Measurements from ENCODE around the gene EMP3.
"Not testable (repeated sequence)": the region's sequence is repeated elsewhere in the genome, so short reads cannot be mapped to it uniquely, and the experiment has no call there.

Gene EMP3

DNA sequence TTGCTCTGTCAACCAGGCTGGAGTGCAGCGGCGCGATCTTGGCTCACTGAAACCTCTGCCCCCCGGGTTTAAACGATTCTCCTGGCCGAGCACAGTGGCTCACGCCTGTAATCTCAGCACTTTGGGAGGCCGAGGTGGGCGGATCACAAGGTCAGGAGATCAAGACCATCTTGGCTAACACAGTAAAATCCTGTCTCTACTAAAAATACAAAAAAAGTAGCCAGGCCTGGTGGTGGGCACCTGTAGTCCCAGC lies 7.7 kb upstream of the EMP3 start:
- not testable (repeated sequence) for DNase-seq (ENCODE audit: low read depth, low spot score)

DNA sequence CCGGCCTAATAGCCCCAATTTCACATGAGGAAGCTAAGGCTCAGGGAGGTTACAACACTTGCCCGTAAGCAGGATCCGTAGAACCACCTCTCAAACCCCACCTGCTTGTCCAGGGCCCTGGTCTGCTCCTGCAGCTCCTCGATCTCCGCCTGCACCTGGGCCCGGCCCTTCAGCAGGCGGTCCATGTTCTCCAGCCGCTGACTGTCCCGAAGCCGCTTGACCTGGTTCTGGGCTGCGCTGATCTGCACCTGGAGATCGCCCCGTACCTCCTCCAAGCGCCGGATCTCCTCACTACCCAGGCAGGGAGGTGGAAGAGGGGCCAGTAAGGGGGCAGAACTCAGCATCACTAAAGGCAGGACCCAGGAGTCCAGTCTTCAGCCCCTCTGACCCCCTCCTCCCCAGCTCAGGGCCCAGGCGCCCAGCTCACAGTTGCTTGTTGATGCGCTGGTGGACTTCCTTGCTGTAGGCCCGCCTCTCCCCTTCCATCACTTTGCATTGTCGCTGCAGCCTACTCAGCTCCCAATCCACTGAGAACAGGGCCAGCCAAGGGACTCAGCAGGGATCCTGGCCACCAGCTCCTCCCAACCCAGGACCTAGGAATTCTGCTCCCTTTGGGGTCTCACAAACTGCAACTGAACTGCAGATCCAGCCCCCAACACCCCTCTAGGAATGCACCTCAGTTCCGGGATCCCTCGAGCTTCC lies 6.9 kb upstream of the EMP3 start:
- DNase-seq (ENCODE audit: low read depth, low spot score), result no peak

GRCh38 chr19:48319647-48320541 lies 5.5 kb upstream of the EMP3 start:
- peak; percentile 69 for DNase-seq (ENCODE audit: low read depth, low spot score)

DNA sequence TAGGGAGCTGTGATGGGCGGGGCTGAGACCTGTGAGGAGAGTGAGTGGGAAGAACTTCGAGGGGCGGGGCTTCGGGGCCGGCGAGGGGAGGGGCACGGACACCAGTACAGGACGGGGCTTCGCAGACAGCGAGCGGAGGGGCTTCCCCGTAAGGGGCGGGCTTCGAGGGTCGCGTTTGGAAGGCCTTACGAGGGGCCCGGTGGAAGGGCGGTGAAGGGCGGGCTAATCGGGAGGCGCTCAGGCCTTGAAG lies 4.1 kb upstream of the EMP3 start:
- peak; percentile 70 for DNase-seq (ENCODE audit: low read depth, low spot score)

- DNase-seq (ENCODE audit: low read depth, low spot score), result peak; percentile 93
Observed at GRCh38 chr19:48321622-48322591, 3.4 kb upstream of the EMP3 start.

DNA sequence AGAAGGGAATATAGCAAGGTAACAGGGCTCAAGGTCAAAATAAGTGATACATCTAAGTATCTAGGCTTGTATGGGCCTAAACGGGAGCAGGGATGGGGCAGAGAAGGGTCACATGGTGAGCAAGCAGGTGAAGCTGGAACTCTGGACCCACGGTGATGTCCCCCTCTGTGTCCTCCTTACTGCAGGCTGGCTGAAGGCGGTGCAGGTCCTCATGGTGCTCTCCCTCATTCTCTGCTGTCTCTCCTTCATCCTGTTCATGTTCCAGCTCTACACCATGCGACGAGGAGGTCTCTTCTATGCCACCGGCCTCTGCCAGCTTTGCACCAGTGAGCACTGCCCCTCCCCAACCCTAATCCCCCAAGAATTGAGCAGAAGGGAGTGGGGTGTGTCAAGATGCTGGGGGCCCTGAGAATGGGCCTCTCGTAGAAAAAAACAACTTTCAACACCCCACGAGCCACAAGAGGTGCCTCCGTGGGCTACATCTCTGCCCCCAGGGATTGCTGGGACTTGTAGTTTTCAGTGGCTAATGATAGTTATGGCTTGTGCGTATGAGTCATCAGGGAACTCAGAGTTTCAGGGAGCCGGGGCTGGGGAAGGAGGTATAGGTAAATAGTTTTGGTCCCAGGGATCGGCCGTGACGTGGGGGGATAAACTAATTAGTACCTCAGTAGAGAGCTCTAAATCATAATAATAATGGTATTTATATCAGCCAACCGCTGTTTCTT lies 4.0 kb downstream of the EMP3 start:
- DNase-seq (ENCODE audit: low read depth, low spot score), result no peak

- DNase-seq (ENCODE audit: low read depth, low spot score), result no peak
Observed at GRCh38 chr19:48330012-48330681, 4.8 kb downstream of the EMP3 start.

GRCh38 chr19:48332351-48332661 lies 7.0 kb downstream of the EMP3 start:
- DNase-seq (ENCODE audit: low read depth, low spot score), result no peak

GRCh38 chr19:48332662-48333466 lies 7.5 kb downstream of the EMP3 start:
- DNase-seq (ENCODE audit: low read depth, low spot score), result peak; percentile 94

GRCh38 chr19:48333467-48334384 lies 8.4 kb downstream of the EMP3 start:
- peak; percentile 80 for DNase-seq (ENCODE audit: low read depth, low spot score)

DNA sequence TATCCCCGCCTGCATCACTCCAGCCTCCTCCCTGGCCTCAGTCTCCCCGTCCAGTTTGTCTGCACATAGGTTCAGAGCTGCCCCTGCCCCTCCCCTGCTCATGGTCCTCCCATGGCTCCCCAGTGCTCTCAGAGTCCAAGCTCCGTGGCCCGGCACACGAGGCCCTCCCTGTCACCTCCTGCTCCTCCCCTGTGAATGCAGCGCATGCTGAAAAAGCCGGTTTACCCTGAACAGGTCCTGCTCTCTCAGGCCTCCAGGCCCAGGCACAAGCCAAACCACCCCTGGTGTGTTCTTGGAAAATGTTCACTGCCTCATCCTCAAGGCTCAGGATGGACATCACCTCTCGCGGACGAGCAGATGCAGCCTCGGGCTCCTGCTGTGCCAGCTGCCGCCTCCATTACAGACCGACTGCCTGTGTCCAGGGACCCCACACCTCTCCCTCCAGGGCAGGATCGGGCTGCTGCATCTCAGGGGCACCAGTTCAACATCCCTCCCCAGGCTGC lies 13.0 kb downstream of the EMP3 start:
- DNase-seq (ENCODE audit: low read depth, low spot score), result no peak

DNA sequence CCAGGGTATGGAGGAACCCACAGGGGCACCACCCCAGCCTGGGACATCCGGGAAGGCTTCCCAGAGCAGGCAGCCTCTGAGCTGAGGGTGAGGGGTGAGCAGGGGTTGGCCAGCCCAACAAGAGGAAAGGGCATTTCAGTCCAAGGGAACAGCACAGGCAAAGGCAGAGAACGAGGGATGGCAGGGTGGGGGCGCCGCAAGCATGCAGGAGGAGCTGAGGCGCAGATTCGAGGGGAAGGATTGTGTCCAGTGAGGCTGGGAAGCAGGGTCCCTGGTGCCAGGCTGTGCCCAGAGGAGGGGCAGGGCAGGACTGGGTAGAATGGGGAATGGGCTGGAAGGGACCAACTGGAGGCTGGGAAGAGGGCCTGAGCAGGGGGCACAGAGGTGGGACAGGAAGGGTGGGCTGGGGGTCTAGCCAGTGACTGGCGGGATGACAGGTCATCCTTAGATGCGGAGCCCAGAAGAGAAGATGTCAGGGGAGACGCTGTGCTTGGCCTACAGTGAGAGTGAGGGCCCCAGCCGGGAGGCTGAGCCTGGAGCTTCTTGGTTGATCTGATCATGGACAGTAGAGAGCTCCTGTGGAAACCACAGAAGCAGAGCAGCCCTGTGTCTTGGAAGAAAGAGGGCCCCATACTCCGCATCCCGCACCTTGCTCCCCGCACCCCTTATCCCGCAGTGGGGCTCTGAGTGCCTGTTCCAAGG lies 13.6 kb downstream of the EMP3 start:
- DNase-seq (ENCODE audit: low read depth, low spot score), result no peak

- DNase-seq (ENCODE audit: low read depth, low spot score), result no peak
Observed at GRCh38 chr19:48340995-48341394, 15.6 kb downstream of the EMP3 start.

GRCh38 chr19:48341515-48342413 lies 16.4 kb downstream of the EMP3 start:
- DNase-seq (ENCODE audit: low read depth, low spot score), result no peak

GRCh38 chr19:48342414-48342738 lies 17.0 kb downstream of the EMP3 start:
- no peak for DNase-seq (ENCODE audit: low read depth, low spot score)

- DNase-seq (ENCODE audit: low read depth, low spot score), result no peak
Observed at GRCh38 chr19:48342841-48343540, 17.6 kb downstream of the EMP3 start.

- DNase-seq (ENCODE audit: low read depth, low spot score), result no peak
Observed at GRCh38 chr19:48344892-48345291, 19.5 kb downstream of the EMP3 start.

Data from smooth muscle cell of the brain vasculature (primary cell).